Measurements from ENCODE around the gene MT1G.
A peak's percentile ranks its signal among the peaks of the same experiment; 100 is the strongest.

MT1G gene

GRCh38 chr16:56662357-56663354 lies 5.2 kb downstream of the MT1G start:
- peak; percentile 30 for DNase-seq

- DNase-seq: no peak
These were observed 9.5 kb downstream of the MT1G start for GRCh38 chr16:56658327-56658875.

GRCh38 chr16:56657555-56658326 lies 10.1 kb downstream of the MT1G start, which contains the start of gene MT1F:
TSS of gene MT1F (plus strand) at chr16:56657959. CDS start at chr16:56658059, 100 bp downstream.
- DNase-seq: peak; percentile 60

- no peak for DNase-seq
These were observed 14.6 kb downstream of the MT1G start for GRCh38 chr16:56653218-56653617.

GRCh38 chr16:56652600-56652999 lies 15.3 kb downstream of the MT1G start:
- DNase-seq: no peak

GRCh38 chr16:56651586-56651985 lies 16.3 kb downstream of the MT1G start, which contains the start of gene MT1B:
TSS of gene MT1B (plus strand) at chr16:56651886. CDS start at chr16:56651954, 68 bp downstream.
- DNase-seq: no peak

- no peak for DNase-seq
These were observed 18.0 kb downstream of the MT1G start for GRCh38 chr16:56649820-56650219.

- no peak for DNase-seq
These were observed 18.6 kb downstream of the MT1G start for GRCh38 chr16:56649271-56649670.

- no peak for DNase-seq
These were observed 20.0 kb downstream of the MT1G start for GRCh38 chr16:56647641-56648431.

GRCh38 chr16:56645838-56646237 lies 22.0 kb downstream of the MT1G start:
- no peak for DNase-seq

- no peak for DNase-seq
These were observed 22.6 kb downstream of the MT1G start for GRCh38 chr16:56645311-56645710.

DNA sequence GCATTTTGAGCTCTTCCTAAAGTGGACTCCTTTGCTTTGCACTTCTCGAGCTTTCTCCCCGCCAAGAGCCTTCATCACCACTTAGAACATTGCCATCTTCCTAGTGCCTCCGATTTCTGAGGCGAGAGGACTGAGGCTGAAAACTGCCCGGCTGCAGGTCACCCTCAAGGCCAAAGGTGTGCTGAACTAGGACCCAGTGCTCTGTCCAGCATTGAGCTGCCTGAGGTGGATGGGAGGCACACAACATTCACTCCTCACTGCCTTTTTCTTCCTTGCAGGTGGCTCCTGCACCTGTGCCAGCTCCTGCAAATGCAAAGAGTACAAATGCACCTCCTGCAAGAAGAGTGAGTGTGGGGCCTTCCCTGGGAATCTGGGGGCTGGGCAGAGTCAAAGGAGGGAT lies 24.0 kb downstream of the MT1G start:
- no peak for DNase-seq

DNA sequence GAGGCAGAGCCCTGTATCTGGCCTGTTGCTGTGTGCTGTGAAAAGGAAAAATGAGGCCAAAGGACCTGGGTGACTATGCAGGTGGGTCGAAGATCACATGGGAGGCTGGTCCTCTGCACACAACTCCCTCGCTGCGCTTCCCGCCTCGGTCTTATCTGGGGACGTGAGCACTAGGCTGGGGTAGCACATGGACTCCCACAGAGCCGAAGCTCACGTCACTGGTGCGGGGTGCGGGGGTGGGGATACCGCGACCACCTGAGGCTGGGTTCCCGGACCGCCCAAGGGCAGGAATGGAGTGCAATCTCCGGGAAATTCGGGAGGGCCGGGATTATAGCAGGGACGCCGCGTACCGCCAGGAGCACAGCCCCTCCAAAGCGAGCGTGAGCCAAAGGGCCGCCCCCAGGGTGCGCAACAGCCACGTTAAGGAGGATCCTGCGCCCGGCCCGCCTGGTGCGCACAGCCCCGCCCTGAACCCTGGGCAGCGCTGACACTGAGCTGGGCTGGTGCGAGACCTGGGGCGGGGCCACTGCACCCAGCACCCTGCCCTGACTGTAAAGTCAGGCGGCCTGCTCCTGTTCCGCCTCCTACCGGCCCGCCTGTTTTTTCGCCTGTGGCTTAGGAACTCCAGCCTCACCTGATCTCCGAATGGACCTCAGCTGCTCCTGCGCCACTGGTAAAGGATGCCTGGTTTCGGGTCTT lies 24.6 kb downstream of the MT1G start:
- peak; percentile 55 for DNase-seq

- DNase-seq: no peak
These were observed 26.7 kb downstream of the MT1G start for GRCh38 chr16:56641166-56641565.

DNA sequence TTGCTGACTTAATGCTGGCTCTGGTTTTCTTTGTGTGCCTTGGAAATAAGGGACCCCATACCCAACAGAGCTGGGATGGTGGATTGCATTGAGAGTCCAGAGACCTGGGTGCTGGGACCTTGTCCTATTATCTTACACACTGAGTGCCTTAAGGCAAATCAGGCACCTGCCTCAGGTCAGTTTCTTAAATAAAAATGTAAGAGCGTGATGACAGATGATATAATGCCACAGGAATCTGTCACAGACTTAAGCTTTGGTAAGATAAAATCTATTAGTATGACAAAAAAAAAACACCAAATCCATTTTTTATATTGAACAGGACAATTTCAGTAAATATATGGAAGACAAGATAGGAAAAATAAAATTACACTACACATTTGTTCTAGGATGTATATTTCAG lies 27.8 kb downstream of the MT1G start:
- DNase-seq: no peak

- no peak for DNase-seq
These were observed 28.8 kb downstream of the MT1G start for GRCh38 chr16:56639045-56639444.

DNA sequence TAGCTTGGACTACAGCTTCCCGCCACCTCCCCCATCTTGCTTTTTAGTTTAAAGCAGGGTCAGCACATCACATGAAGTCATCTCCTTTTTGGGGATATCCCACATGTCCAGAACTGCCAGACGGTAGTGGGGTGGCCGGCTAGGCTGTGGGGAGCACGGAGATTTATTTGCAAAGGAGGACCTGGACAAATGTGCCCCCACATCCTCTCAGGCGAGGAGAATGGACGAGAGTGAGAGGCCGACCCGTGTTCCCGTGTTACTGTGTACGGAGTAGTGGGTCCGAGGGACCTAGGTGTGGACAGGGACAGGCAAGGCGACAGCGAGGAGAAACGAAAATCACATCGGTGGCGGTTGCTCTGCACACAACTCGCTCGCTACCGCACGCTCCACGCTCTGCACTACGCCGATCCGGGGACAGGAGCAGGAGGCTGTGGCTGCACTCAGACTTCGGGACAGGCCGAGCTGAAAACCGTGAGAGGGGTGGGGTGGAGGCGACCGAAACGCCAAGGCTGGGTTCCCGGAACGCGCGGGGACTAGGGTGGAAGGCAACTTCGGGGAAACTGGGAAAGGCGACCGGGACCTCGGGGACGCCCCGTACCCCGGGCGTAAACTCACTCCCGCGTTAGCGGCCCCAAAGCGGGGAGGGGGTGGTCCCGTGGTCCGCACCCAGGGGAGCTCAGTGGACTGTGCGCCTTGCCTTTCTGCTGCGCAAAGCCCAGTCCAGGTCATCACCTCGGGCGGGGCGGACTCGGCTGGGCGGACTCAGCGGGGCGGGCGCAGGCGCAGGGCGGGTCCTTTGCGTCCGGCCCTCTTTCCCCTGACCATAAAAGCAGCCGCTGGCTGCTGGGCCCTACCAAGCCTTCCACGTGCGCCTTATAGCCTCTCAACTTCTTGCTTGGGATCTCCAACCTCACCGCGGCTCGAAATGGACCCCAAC lies 29.8 kb downstream of the MT1G start, which contains the start of gene MT1A:
MT1A (plus strand) TSS at position 853 of the 937 bp plus-strand sequence; CDS start at position 926, 73 bp downstream.
- peak; percentile 59 for DNase-seq

- DNase-seq: no peak
These were observed 31.1 kb downstream of the MT1G start for GRCh38 chr16:56636616-56637413.

DNA sequence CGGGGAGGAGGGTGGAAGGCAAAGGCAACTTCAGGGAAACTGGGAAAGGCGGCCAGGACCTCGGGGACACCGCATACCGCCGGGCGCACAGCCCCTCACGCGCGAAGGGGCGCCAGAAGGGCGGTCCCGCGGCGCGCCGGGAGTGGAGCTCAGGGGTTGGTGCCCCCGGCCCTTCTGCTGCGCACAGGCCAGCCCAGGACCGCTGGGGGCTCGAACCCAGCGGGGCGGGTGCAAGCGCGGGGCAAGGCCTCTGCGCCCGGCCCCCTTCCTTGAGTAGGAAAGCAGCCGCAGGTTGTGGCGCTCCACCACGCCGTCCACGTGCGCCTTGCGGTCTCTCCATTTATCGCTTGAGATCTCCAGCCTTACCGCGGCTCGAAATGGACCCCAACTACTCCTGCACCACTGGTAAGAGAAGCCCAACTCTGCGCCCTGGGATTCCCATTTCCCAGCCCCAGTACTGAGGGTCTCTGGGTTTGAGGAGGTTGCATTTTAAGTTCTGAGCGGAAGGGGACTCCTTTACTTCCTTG lies 32.4 kb downstream of the MT1G start:
- no peak for DNase-seq
